GM12873 (cell line): ENCODE measurements around the gene PPP1R12B.

Experiments
- CTCF ChIP-seq: IDR thresholded peaks from 2 replicates; pipeline ENCODE4 v1.5.1; 2012; ENCODE audit warnings: low read depth, mild to moderate bottlenecking, moderate library complexity, low read length, control low read depth; ENCODE audit not compliant: insufficient read depth; ENCODE audit errors: missing control alignments

Gene PPP1R12B

GRCh38 chr1:202605515-202605914, 257.0 kb downstream of the PPP1R12B start:
- no peak for TF ChIP-seq CTCF

GRCh38 chr1:202613571-202613970, 265.1 kb downstream of the PPP1R12B start:
- no peak for TF ChIP-seq CTCF

- peak; percentile 3 for TF ChIP-seq CTCF
These were observed 266.1 kb downstream of the PPP1R12B start for GRCh38 chr1:202614363-202615207.

GRCh38 chr1:202615501-202616354, 267.2 kb downstream of the PPP1R12B start:
- no peak for TF ChIP-seq CTCF

GRCh38 chr1:202616355-202616915, 267.9 kb downstream of the PPP1R12B start:
- no peak for TF ChIP-seq CTCF

GRCh38 chr1:202619505-202619904, 271.0 kb downstream of the PPP1R12B start:
- no peak for TF ChIP-seq CTCF

- TF ChIP-seq CTCF = no peak
These were observed 272.9 kb downstream of the PPP1R12B start for GRCh38 chr1:202621446-202621845.
